Stimulated activated CD4-positive, alpha-beta T cell treated with anti-CD3 and anti-CD28 coated beads, Interleukin-15, amount 100 ng/mL, for 24 hours (primary cell): ENCODE measurements around the gene CACNG8.
"Not testable (repeated sequence)": the region's sequence is repeated elsewhere in the genome, so short reads cannot be mapped to it uniquely, and the experiment has no call there.

Source experiments
- DNase-seq: peaks from one replicate; pipeline ENCODE4 v3.0.0-alpha.2; 2020

Gene CACNG8

DNA sequence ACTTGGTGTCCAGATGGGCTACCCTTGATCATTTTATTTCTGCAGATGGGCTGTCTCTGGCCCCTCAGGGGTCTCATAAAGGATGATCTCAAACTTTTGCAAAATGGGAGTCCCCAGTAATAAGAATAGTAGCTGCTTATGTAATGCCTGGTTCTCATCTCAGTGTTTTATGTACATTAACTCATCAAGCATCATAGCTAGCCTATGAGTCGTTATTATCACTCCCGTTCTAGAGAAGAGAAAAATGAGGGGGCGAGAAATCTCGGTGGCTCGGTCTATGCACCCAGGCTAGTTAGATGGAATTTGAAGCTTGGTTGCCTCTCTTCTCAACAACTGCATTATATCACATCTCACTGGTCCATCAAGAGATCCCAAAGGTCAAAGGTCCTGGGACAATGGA, 32.1 kb downstream of the CACNG8 start:
- no peak for DNase-seq

DNA sequence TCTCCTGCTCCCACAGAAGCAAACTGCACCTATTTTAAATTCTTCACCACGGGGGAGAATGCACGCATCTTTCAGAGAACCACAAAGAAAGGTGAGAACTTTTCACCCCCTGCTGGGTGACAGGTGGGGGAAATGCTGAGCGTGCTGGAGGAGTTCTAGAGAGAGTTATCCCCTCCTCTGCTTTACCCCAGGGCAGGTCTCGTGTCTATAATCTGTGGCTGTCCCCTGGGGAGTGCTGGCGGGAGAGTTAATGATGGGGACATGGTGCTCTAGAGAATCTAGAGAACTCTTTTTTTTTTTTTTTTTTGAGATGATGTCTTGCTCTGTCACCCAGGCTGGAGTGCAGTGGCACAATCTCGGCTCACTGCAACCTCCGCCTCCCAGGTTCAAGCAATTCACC, 35.5 kb downstream of the CACNG8 start:
- no peak for DNase-seq

DNA sequence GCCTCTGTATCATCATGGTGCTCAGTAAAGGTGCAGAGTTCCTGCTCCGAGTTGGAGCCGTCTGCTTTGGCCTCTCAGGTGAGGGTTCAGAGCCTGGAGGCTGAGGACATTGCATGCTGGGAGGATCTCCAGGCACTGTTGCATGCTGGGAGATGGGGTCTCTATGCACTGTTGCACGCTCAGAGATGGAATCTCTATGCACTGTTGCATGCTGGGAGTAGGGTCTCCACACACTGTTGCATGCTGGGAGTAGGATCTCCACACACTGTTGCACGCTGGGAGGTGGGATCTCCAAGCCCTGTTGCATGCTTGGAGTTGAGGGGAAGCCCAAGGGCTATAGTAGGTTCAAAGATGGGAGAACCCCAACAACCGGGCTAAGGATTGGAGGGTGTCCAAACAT, 37.0 kb downstream of the CACNG8 start:
- no peak for DNase-seq

DNA sequence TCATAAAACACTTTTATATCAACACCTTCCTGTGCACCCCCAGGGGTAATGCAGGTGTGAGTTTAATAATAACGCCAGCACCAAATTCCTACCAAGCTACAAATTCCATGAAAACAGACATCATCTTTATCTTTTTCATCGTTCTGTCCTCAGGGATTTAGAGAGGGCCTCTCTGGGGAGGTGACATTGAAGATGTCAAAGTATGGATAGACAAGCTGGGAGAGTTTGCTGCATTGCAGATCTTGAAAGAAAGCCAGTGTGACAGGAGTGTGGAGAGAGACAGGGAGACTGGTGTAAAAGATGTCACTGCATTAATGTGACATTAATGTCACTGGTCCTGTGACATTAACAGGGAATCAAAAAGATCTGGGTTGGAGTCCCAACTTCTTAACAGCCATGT, 38.8 kb downstream of the CACNG8 start:
- no peak for DNase-seq

DNA sequence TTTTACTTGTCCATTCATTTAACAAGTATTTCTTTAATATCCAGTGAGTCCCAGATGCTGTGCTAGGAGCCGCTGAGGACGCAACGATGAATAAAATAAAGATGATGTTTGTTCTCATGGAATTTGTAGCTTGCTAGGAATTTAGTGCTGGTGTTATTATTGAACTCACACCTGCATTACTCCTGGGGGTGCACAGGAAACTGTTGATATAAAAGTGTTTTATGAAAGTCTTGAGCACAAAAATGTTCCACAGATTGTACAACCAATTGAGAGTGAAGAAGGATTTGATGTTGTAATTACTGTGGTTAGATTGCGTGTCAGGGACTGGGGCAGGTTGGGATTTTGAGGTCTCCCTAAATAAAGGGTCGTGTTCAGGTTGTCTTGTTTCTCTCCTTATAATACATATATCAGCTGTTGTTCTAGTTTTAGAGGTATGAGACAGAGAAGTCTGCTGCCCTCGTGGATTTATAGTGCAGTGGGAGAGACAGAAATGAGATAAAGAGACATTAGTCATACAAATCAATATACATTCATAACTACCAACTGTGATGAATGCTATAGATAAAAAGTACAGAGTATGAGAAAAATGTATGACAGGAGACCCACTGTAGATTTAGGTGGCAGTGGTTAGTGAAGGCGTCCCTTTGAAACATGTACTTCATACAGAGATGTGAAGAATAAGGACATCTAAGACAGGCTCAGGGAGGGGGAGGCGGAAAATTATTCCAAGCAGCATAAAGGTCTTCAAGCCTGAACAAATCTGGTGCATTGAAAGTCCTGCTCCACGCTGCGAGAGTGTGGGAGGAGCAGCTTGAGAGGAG, 40.0 kb downstream of the CACNG8 start:
- DNase-seq, result no peak

DNA sequence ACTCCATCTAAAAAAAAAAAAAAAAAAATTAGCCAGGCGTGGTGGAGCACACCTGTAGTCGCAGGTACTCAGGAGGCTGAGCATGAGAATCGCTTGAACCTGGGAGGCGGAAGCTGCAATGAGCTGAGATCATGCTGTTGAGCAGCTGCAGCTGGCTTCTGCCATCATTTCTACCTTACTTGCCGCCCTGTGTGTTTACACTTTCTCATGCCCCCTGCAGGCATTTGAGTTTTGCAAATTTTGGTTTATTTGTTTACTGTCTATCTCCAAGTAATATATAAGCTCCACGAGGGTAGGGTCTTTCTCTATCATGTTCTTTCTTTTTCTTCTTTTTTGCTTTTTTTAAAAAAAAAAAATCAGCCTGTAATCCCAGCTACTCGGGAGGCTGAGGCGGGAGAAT, 46.7 kb downstream of the CACNG8 start:
- DNase-seq, result no peak

DNA sequence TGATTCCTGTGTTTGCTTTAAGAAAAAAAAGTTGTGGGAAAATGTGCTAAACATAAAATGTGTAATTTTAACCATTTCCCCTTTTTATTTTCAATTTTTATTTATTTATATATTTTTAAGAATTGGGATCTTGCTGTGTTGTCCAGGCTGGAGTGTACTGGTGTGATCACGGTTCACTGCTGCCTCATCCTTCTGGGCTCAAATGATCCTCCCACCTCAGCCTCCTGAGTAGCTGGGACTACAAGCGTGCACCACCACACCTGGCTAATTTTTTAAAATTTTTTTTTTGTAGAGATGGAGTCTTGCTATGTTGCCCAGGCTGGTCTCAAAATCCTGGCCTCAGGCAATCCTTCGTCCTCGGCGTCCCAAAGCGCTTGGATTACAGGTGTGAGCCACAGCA, 47.7 kb downstream of the CACNG8 start:
- DNase-seq, result no peak

DNA sequence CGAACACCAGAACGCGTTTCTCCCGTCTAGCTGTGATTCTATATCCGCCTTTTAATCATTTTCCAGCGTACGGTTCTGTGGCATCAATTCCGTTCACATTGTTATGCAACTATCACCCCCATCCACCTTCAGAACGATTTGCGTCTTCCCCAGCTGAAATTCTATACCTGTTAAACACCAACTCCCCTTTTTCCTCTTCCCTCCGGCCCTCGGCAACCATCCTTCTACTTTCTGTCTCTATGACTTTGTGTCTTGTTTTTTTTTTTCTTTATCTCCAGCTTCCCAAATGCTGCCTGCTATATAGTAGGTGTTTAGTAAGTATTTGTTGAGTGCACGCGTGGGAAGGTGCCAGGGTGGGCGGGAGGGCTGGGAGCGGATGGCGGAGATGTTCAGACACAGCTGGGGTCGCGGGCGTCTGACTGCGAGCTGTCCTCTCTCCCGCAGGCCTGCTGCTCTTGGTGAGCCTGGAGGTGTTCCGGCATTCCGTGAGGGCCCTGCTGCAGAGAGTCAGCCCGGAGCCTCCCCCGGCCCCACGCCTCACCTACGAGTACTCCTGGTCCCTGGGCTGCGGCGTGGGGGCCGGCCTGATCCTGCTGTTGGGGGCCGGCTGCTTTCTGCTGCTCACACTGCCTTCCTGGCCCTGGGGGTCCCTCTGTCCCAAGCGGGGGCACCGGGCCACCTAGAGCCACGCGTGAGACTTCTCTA, 48.9 kb downstream of the CACNG8 start:
- no peak for DNase-seq

DNA sequence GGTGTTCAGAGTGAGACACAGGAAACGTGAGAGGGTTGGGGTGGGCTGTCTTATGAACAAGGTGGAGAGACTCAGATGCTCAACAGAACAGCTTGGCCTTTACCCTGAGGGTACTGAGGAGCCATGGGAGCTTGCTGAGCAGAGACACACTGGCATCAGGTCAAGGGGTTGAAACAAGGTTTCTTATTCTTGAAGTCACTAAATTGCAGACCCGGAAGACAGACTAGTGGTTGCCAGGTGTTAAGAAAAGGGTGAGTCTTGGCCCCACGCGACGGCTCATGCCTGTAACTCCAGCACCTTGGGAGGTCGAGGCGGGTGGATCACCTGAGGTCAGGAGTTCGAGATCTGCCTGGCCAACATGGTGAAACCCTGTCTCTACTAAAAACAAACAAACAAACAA, 51.1 kb downstream of the CACNG8 start:
- no peak for DNase-seq

DNA sequence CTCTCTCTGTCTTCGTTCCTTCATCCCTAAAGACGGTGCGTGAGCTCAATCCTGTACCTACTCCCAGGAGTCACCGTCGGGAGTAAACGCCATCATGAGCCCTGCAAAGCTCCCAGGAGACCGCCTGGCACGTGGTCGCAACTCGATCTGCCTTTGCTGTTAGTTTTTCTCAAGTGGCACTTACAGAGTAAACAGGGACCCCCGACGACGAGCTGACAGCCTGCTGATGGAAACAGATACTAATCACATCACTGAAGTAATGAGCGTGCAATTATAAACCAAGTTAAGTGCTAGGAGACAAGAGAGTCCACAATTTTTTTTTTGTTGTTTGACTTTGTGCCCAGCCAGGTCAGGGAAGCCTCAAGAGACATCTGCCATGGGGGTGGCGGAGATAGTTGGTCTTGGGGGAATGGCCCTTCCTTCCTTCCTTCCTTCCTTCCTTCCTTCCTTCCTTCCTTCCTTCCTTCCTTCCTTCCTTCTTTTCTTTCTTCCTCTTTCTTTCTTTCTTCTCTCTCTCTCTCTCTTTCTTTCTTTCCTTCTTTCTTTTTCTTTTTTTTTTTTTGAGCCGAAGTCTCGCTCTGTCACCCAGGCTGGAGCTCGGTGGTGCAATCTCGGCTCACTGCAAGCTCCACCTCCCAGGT, 52.3 kb downstream of the CACNG8 start:
- no peak for DNase-seq

DNA sequence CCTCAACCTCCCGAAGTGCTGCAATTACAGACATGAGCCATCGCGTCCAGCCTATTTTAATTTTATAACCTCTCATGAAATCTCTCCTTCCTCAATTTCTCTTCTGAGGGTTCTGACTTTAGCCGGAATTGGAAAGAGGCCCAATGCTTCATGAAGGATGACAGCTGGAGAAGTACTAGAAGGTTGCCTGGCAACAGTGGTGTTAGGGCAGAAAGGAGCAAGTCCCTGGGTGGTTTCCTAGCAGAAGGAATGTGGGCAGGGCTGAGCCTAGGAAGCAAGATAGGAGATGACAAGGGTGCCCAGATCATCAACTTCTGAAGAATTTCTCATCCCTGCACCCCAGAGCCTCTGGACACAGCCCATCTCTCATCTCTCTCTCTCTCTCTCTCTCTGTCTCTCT, 54.5 kb downstream of the CACNG8 start:
- no peak for DNase-seq

DNA sequence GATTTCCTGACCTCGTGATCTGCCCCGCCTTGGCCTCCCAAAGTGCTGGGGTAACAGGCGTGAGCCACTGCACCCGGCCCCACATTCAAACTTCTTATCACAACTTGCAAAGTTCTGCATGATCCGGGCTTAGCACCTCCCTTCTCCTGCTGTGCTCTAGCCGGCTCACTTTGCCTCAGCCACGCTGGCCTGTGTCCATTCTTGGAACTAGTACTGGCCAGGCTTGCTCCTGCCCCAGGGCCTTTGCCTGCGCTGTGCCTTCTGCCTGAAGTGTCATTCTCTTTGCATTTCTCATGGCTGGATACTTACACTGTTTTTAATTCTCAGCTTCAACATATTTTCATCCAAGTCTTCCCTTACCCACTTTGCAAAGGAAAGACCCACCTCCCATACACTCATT, 58.6 kb downstream of the CACNG8 start:
- no peak for DNase-seq

DNA sequence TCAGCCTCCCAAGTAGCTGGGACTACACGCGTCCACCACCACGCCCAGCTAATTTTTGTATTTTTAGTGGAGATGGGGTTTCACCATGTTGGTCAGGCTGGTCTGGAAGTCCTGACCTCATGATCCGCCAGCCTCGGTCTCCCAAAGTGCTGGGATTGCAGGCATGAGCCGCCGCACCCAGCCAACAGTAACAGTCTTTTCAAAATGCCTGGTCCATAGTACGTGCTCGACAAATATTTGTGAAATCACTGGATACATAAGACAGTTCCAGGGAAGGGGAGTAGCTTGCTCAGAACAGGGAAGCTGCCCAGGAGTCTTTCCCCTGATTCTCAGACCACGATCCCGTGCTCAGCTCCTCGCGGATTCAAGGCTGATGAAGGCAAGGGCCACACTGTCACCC, 59.2 kb downstream of the CACNG8 start:
- no peak for DNase-seq

DNA sequence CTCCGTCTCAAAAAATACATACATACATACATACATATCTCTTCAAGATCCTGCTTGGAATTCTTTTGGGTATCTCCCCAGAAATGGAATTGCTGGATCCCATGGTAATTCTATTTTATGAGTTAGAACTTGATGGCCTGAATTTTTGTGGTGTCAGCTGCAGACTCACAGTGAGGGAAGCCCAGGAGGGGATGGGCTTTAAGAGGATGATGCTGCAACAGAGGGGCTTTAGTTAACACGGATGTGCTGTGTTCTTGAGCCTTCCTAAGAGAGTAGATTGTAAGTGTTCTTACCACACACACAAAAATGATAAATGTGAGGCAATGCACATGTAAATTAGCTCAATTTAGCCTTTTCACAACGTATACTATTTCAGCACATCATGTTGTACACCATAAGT, 60.5 kb downstream of the CACNG8 start:
- no peak for DNase-seq

DNA sequence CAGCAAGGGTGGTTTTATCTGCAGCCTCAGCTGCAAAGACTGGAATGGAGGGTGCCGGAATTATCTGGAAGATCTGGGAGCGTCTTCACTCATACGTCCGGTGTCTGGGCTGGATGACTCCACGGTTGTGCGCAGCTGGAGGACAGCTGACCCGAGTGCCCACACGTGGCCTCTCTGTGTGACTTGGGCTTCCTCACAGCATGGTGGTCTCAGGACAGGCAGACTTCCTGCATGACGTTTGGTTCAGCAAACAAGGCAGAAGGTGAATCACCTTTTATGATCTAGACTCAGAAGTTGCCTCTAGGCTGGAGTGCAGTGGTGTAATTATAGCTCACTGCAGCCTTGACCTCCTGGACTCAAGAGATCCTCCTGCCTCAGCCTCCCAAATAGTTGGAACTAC, 61.9 kb downstream of the CACNG8 start:
- DNase-seq, result no peak

DNA sequence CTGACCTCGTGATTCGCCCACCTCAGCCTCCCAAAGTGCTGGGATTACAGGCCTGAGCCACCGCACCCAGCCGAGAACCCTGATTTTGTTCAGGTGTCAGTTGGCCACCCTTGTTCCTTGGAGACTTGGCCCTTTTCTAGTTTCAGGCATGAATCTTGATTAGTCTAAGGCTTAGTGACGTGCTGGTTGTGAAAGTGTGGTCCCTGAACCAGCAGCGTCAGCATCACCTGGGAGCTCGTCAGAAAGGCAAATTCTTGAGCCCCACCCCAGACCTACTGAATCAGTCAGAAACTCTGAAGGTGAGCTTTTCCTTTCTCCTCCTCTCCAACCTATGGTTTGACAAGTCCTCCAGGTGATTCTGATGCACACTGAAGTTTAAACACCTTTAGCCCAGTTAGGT, 63.9 kb downstream of the CACNG8 start:
- no peak for DNase-seq

DNA sequence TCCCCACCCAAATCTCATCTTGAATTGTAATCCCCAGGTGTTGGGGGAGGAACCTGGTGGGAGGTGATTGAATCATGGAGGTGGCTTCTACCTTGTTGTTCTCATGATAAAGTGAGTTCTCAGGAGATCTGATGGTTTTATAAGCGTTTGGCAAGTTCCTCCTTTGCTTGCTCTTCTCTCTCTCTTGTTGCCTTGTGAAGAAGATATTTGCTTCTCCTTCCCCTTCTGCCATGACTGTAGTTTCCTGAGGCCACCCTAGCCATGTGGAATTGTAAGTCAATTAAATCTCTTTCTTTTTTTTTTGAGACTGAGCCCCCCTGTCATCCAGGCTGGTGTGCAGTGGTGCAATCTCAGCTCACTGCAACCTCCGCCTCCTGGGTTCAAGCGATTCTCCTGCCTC, 66.6 kb downstream of the CACNG8 start:
- DNase-seq, result no peak

DNA sequence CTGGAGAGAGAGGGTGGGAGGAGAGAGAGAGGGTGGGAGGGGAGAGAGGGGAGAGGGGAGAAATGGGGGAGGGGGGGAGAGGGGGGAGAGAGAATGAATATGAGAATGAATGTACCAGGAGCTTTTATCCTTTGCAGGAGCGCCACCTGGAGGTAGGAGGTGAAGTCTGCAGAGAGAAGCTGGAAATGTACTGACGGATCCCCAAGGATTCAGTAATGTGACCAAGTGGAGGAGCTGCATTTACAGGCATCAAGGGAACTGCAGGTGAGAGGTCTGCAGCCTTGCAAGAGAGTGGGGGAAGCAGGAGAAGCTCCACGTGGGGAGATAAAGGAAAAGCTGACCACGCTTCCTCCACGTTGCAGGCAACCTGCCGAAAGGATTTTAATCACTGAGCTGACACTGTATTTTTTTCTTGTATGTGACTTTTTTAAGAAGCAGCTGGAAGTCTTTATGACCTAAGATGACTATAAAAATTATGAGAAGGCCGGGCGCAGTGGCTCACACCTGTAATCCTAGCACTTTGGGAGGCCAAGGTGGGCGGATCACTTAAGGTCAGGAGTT, 67.3 kb downstream of the CACNG8 start:
- peak; percentile 65 for DNase-seq

DNA sequence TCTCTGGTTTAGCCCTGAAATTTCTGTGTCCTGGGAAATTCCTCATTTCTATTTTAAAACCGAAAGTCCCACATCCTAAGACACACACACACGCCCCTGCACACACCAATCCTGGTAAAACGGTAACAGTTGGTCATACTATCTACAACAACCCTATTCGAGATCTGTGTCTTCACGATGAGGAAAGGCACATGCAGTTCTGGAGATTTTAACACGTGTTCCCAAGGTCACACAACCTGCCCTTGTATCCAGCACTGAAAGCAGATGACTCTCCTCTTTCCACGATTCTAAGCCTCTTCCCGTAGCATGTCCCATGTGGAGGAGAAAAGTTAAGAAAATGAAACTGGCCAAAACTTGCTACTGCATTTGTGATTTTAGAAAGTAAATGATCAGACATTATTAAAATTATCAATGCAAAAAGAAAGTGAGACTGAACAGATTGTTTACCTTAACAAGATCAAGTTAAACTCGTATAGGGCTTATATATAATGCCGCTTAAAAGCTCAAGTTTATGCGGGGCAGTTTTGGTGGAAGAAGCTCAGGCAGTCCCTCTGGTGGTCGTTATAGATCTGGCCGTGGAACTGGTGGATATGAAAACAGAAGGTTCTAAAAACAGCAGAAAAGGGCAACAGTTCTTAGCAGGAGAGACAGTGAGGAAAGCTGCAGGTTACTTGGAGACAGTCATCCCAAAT, 68.3 kb downstream of the CACNG8 start:
- DNase-seq, result no peak

DNA sequence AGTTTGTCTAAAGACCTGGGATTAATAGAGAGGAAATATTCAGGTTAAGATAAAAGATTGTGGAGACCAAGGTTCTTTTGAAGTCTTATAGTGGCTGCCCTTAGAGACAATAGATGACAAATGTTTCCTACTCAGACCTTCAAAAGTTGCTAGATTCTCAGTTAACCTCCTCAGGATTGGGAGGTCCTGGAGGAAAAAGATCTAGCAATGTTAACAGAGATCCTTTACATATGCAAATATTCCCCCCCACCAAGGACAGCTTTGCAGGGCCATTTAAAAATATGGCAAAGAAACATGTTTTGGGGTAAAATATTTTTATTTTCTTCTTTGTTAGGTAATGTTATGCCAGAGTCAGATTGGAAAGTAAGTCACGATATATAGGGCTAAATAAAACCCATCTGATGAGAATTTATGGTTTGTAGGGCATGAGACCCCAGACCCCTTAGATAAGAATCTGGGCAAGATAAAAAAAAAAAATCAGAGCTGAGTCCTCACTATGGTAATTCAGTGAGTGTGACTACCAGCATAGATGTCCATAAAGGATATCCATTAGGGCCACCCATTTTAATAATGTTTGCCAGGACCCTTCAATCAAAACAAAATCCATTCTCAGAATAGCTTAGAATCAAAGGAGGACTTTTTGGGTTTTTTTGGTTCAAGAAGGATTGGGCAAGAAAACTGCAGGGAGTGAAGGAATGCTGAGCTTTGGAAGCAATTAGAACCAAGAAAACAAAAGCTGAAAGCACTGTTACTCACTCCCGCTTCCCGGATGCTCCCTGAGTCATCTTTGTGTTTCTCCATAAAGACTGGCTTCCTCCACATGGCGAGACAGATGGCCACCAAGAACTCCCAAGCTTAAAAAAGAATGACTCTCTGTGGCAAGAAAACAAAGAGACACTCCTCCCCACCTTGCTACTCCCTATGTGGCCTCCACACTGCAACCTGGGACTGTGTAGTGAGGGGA, 72.8 kb downstream of the CACNG8 start:
- DNase-seq, result no peak

DNA sequence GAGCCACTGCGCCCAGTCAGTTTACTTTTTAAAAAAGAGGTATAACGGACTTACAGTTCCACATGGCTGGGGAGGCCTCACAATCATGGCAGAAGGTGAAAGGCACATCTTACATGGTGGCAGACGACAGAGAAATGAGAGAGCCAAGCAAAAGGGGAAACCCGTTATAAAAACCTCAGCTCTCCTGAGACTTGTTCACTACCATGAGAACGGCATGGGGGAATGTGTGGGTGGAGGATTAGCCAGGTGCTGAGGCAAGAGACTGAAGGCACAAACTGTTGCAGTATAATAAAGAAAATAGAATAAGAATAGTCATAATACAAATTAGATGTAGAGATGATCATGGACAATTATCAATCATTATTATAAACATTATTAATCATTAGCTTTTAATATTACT, 73.8 kb downstream of the CACNG8 start:
- not testable (repeated sequence) for DNase-seq
